GM12878 (cell line): ENCODE data around the gene ZNF692. TPM values are rescaled to one million over a fixed set of nuclear protein-coding genes. Genes with fewer than 3 reads are reported as not detected.

Experiments
- ATAC-seq: fragments of 200-7000 bp; cut with Tn5 transposase; 3 replicates; pipeline ENCODE4 v1.9.1; 2020; ENCODE audit warnings: mild to moderate bottlenecking, moderate library complexity
- BruUV-seq: library from RNA; stranded (reverse); fragments of 400-500 nt; replicated peaks from 2 replicates; lab custom pipeline; 2021; lab: Mats Ljungman, UMichigan
- CTCF ChIA-PET: fragments of 300-600 bp; sonication (Branson Sonifier 250); formaldehyde crosslinking; extraction: SDS; loops from one replicate; lab custom pipeline; 2021; ENCODE audit warnings: inconsistent platforms; lab: Yijun Ruan, JAX
- POLR2A ChIA-PET: fragments of 350-600 bp; formaldehyde crosslinking; extraction: SDS; loops from one replicate; lab custom pipeline; 2021; ENCODE audit warnings: inconsistent platforms; lab: Charles Lee
- RAD21 ChIA-PET: fragments of 300-600 bp; sonication (Branson Sonifier 250); formaldehyde crosslinking; loops from one replicate; lab custom pipeline; 2023; ENCODE audit warnings: antibody characterized with exemption; ENCODE audit not compliant: unreplicated experiment; lab: Charles Lee
- SMC1A ChIA-PET: fragments of 300-600 bp; sonication (Branson Sonifier 250); formaldehyde crosslinking; loops from one replicate; lab custom pipeline; 2023; ENCODE audit not compliant: unreplicated experiment, uncharacterized antibody; lab: Charles Lee
- DNase-seq: peaks from one replicate; pipeline ENCODE4 v3.0.0-alpha.2; 2011; ENCODE audit warnings: low read depth, low spot score
- FAIRE-seq: peaks from 3 replicates; lab custom pipeline; 2011; peaks lifted over from hg19 to GRCh38; lab: Jason Lieb, UNC
- H2AFZ ChIP-seq: 2 replicates; pipeline ENCODE4 v1.6.0; 2011; ENCODE audit warnings: low read depth, low read length, control low read depth; ENCODE audit not compliant: control insufficient read depth
- H3K27ac ChIP-seq: 2 replicates; pipeline ENCODE4 v1.5.1; 2011; ENCODE audit warnings: control low read depth; ENCODE audit not compliant: control insufficient read depth, insufficient read depth
- H3K27me3 ChIP-seq, 2 experiments: replicated peaks in 1 of 2; 2 replicates each; pipeline versions ENCODE4 v1.6.0 to v1.6.1; 2011; ENCODE audit warnings: low read length in 1 of 2; ENCODE audit not compliant: control insufficient read depth in 2 of 2, insufficient read depth in 2 of 2
- H3K36me3 ChIP-seq, 2 experiments: 2 replicates each; pipeline ENCODE4 v1.5.1; 2011; ENCODE audit warnings: low read length in 1 of 2; ENCODE audit not compliant: control insufficient read depth in 2 of 2, insufficient read depth in 2 of 2
- H3K4me1 ChIP-seq: 2 replicates; pipeline ENCODE4 v1.6.1; 2011; ENCODE audit warnings: mild to moderate bottlenecking, low read length, moderate library complexity, mixed read lengths; ENCODE audit not compliant: control insufficient read depth, insufficient read depth
- H3K4me2 ChIP-seq: 2 replicates; pipeline ENCODE4 v1.6.0; 2011; ENCODE audit warnings: control low read depth; ENCODE audit not compliant: control insufficient read depth, insufficient read depth
- H3K4me3 ChIP-seq: fragments of 200-600 bp; sonication (generic); 2 replicates; pipeline ENCODE4 v1.5.1; 2016
- H3K79me2 ChIP-seq: 2 replicates; pipeline ENCODE4 v1.6.0; 2011; ENCODE audit warnings: low read length; ENCODE audit not compliant: control insufficient read depth, insufficient read depth
- H3K9ac ChIP-seq: 2 replicates; pipeline ENCODE4 v1.8.0; 2011; ENCODE audit warnings: low read length, control low read depth, mixed read lengths; ENCODE audit not compliant: control insufficient read depth, insufficient read depth
- H3K9me3 ChIP-seq: replicated peaks from 3 replicates; pipeline ENCODE4 v1.5.1; 2011; ENCODE audit warnings: mild to moderate bottlenecking, low read length; ENCODE audit not compliant: control insufficient read depth, insufficient read depth
- H4K20me1 ChIP-seq: 2 replicates; pipeline ENCODE4 v1.6.0; 2011; ENCODE audit not compliant: control insufficient read depth, insufficient read depth
- BHLHE40 ChIP-seq, 2 experiments: fragments of 450-650 bp in 1 of 2; IDR thresholded peaks; 2 replicates each; pipeline ENCODE4 v1.6.1; 2011 to 2017; ENCODE audit warnings: low read depth in 2 of 2, borderline replicate concordance in 1 of 2, improper control_type of control experiment in 1 of 2, low read length in 1 of 2, mild to moderate bottlenecking in 1 of 2
- CBX3 ChIP-seq: fragments of 200-600 bp; sonication (generic); IDR thresholded peaks from 2 replicates; pipeline ENCODE4 v1.6.1; 2016; ENCODE audit warnings: low read depth, borderline replicate concordance
- ETV6 ChIP-seq, 2 experiments: fragments of 450-650 bp in 1 of 2; IDR thresholded peaks in 1 of 2; conservative IDR thresholded peaks in 1 of 2; 2 replicates each; pipeline ENCODE4 v1.6.1; 2014; ENCODE audit warnings: antibody characterized with exemption in 1 of 2, borderline replicate concordance in 1 of 2, low read depth in 1 of 2, mild to moderate bottlenecking in 1 of 2, moderate library complexity in 1 of 2
- FOXM1 ChIP-seq: IDR thresholded peaks from 2 replicates; pipeline ENCODE4 v1.6.1; 2012; ENCODE audit warnings: low read depth, mild to moderate bottlenecking, inconsistent platforms, low read length, moderate library complexity
- GATAD2B ChIP-seq: fragments of 450-650 bp; conservative IDR thresholded peaks from 2 replicates; pipeline ENCODE4 v1.6.1; 2017; ENCODE audit warnings: low read depth, mild to moderate bottlenecking, moderate library complexity
- KLF5 ChIP-seq: fragments of 450-650 bp; IDR thresholded peaks from 2 replicates; pipeline ENCODE4 v1.6.1; 2014; ENCODE audit warnings: mild to moderate bottlenecking; ENCODE audit not compliant: partially characterized antibody
- MLLT1 ChIP-seq: fragments of 450-650 bp; IDR thresholded peaks from 2 replicates; pipeline ENCODE4 v1.6.1; 2016; ENCODE audit warnings: mild to moderate bottlenecking
- MXI1 ChIP-seq: fragments of 150-350 bp; IDR thresholded peaks from 2 replicates; pipeline ENCODE4 v1.6.1; 2011; ENCODE audit warnings: low read depth, mild to moderate bottlenecking, inconsistent platforms, low read length, improper control_type of control experiment
- NBN ChIP-seq: fragments of 450-650 bp; IDR thresholded peaks from 2 replicates; pipeline ENCODE4 v1.6.1; 2016
- PML ChIP-seq: IDR thresholded peaks from 2 replicates; pipeline ENCODE4 v1.6.1; 2012; ENCODE audit warnings: low read length, inconsistent platforms
- POLR2A ChIP-seq: IDR thresholded peaks from 2 replicates; pipeline ENCODE4 v1.6.1; 2011; ENCODE audit warnings: low read depth, mild to moderate bottlenecking, low read length
- SIN3A ChIP-seq: IDR thresholded peaks from 2 replicates; pipeline ENCODE4 v1.6.1; 2012; ENCODE audit warnings: low read depth, low read length, improper control_type of control experiment
- SMAD1 ChIP-seq: fragments of 450-650 bp; IDR thresholded peaks from 2 replicates; pipeline ENCODE4 v1.6.1; 2018; ENCODE audit warnings: mild to moderate bottlenecking, low read depth; ENCODE audit not compliant: partially characterized antibody
- SREBF2 ChIP-seq: IDR thresholded peaks from 2 replicates; pipeline ENCODE4 v1.6.1; 2012; ENCODE audit warnings: mild to moderate bottlenecking, low read length
- YY1 ChIP-seq: IDR thresholded peaks from 2 replicates; pipeline ENCODE4 v1.6.1; 2011; ENCODE audit warnings: low read depth, mild to moderate bottlenecking, low read length
- ZNF592 ChIP-seq: fragments of 450-650 bp; IDR thresholded peaks from 2 replicates; pipeline ENCODE4 v1.6.1; 2017; ENCODE audit warnings: mild to moderate bottlenecking, moderate library complexity
- WGBS: methylation state at CpG from one replicate; pipeline ENCODE4 v1.1.6; 2016; ENCODE audit warnings: low lambda C conversion rate; ENCODE audit not compliant: insufficient replicate concordance, insufficient coverage; ENCODE audit errors: missing lambda C conversion rate; 5-methylcytosine and 5-hydroxymethylcytosine counted together
- in situ Hi-C: fragments of 300-500 bp; cut with MboI; formaldehyde crosslinking; loops from 9 replicates; pipeline ENCODE4 v1.14.3; 2018; ENCODE audit warnings: mixed read lengths
- intact Hi-C: fragments of 100-400 bp; cut with micrococcal nuclease; formaldehyde crosslinking; loops from one replicate; pipeline ENCODE4 v1.14.2; 2022; ENCODE audit not compliant: unreplicated experiment
- polyA plus RNA-seq, 11 experiments: library from polyadenylated mRNA; depleted of rRNA in 4 of 11; unstranded in 6 of 11; stranded (reverse) in 5 of 11; fragments of >200 nt; fragmentation: Nextera tagmentation in 4 of 11; fragmentation: Illumina TruSeq in 1 of 11; extraction: Ambion mirVana in 4 of 11; extraction: Trizol in 1 of 11; gene quantifications; 1 replicate in 1 of 11; 2 replicates in 10 of 11; pipeline versions ENCODE4 v1.2.1 to v1.2.3, GENCODE V29; 2011 to 2016; ENCODE audit warnings: inconsistent platforms in 2 of 11, missing spikeins in 2 of 11, low read depth in 1 of 11
- total RNA-seq, 4 experiments: library from RNA; depleted of rRNA in 3 of 4; stranded (reverse); fragments of >200 nt in 3 of 4; fragmentation: Illumina TruSeq in 1 of 4; extraction: Trizol in 1 of 4; gene quantifications; 2 replicates each; pipeline versions ENCODE4 v1.2.1 to v1.2.3, GENCODE V29; 2013 to 2021

The ZNF692 gene
- total and polyA plus RNA-seq, 10 of the 15 experiments (the other 5 are each of a cell fraction or from before 2014, with no cell fraction given): 5.3 to 76.6 (median 36.9) TPM

- peak; percentile 86 for FAIRE-seq
- TSS peak; percentile 97 for BruUV-seq
- TF ChIP-seq MLLT1 (0 out of 2 replicates have a peak, but pooled peaks have one; percentile 47), GATAD2B (peak; percentile 62), KLF5 (no peak), SMAD1 (peak; percentile 81), FOXM1 (no peak), MXI1 (peak; percentile 60; the same call in 1 of the 2 replicates), ETV6 (conservative IDR thresholded peaks at IDR 0.05 in 1 of 2, IDR thresholded peaks at IDR 0.05 in 1 of 2; ENCODE audit: borderline replicate concordance in 1 of 2, low read depth in 1 of 2) (0 out of 4 replicates have a peak, but pooled peaks of 1 of the 2 experiments have one; percentile 14), NBN (peak; percentile 84), SREBF2 (no peak), SIN3A (peak; percentile 10; the same call in 1 of the 2 replicates), POLR2A (peak; percentile 82), BHLHE40 (IDR thresholded peaks at IDR 0.05; ENCODE audit: borderline replicate concordance in 1 of 2, low read depth in 2 of 2, low read length in 1 of 2) (no peak; a peak in 1 of 4 replicates), PML (0 out of 2 replicates have a peak, but pooled peaks have one; percentile 59), ZNF592 (peak; percentile 52; the same call in 1 of the 2 replicates), YY1 (peak; percentile 100), CBX3 (no peak)
Observed at GRCh38 chr1:248825909-248826760, 32.8 kb downstream of the ZNF692 start, which contains the start of gene SH3BP5L. TSS of gene SH3BP5L (minus strand) at chr1:248825915. CDS start at chr1:248824935, 980 bp downstream.

More at GRCh38 chr1:248825909-248826760, 32.8 kb downstream of the ZNF692 start, which contains the start of gene SH3BP5L:
- H3K9ac ChIP-seq: peak within 1 kb of the TSS; percentile 81
- peak; percentile 85 for DNase-seq
- H3K27me3 ChIP-seq: no peaks in the 10 kb centered on the region
- H4K20me1 ChIP-seq: no peaks in the 10 kb centered on the region
- no peaks in the 10 kb centered on the region for H3K9me3 ChIP-seq
- intact Hi-C loops (loop anchor here (1.0 to 2.0 kb wide), 3 partner anchors 12 to 47 kb away; partner anchors contain the start of genes ZNF672 and ZNF692), in situ Hi-C loops (no loop called here)
- CTCF ChIA-PET: interaction anchor here (0.7 to 5.2 kb wide), 11 partner anchors 11 to 583 kb away, joined by 3 to 79 read pairs (median 6); partner anchors contain the start of genes PGBD2, ZNF672 and ZNF692
- SMC1A ChIA-PET: interaction anchor here (0.8 to 4.8 kb wide), 9 partner anchors 12 to 49 kb away, joined by 3 to 48 read pairs (median 6); partner anchors contain the start of genes ZNF672 and ZNF692
- peaks cover 34% of the 10 kb centered on the region for H3K79me2 ChIP-seq
- peaks cover 13% of the 10 kb centered on the region for H3K4me1 ChIP-seq
- ATAC-seq: peak; percentile 91
- POLR2A ChIA-PET: interaction anchor here (0.6 to 5.2 kb wide), 12 partner anchors 9 to 137 kb away, joined by 3 to 83 read pairs (median 4); partner anchors contain the start of genes ZNF672 and ZNF692
- H3K27ac ChIP-seq: peak within 1 kb of the TSS; percentile 98
- WGBS: 2% methylated on average over 54 of the region's 56 CpGs
- H3K36me3 ChIP-seq: peaks cover 0 to 7% of the 10 kb centered on the region in 2 experiments; a peak in 1 of 4 replicates
- peak within 1 kb of the TSS; percentile 99 for H2AFZ ChIP-seq
- peak within 1 kb of the TSS; percentile 97 for H3K4me2 ChIP-seq
- RAD21 ChIA-PET: interaction anchor here (0.9 to 4.4 kb wide), 9 partner anchors 12 to 138 kb away, joined by 3 to 46 read pairs (median 8); partner anchors contain the start of genes PGBD2, ZNF672 and ZNF692
- peak within 1 kb of the TSS; percentile 79 for H3K4me3 ChIP-seq
